NAMALWA (cell line): Measurements from ENCODE around the gene TAF1.
"Not testable (repeated sequence)": the region's sequence is repeated elsewhere in the genome, so short reads cannot be mapped to it uniquely, and the experiment has no call there.

ENCODE experiments used
- DNase-seq: peaks from one replicate; pipeline ENCODE4 v3.0.0-alpha.2; 2015; ENCODE audit warnings: low spot score

Gene TAF1

DNA sequence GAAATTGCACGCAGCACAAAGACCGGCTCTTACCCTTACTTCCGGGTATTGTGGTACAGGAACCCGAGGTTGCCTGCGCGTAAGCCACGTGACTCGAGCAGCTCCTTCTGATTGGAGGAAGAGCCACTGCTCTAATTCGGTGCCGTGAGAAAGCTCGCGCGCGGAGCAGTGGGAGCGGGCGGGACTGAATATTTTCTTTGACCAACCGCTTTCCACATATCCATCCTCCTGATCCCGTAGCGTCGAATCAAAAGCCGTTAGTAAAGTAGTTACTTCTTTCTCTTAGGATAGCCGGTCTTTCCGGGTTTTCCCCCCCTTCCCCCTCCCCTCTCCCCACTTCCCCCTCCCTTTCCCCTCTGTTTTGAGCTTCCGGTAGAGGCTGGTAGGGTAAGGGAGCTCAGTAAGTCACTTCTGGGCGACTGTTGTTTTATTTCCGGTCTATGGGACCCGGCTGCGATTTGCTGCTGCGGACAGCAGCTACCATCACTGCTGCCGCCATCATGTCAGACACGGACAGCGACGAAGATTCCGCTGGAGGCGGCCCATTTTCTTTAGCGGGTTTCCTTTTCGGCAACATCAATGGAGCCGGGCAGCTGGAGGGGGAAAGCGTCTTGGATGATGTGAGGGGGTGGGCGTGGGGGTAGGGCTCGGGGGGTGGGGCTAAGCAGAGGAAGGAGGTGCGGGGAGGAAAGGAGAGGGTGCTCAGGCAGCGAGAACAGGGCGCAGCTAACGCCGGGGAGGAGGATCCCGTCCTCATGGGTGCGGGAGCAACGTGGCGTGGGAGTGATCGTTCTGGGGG, at the start of gene TAF1:
TAF1 (plus strand) TSS at position 483 of the 799 bp plus-strand sequence; CDS start at position 501, 18 bp downstream.
- peak; percentile 96 for DNase-seq

GRCh38 chrX:71316959-71317358, 49.2 kb upstream of the TAF1 start:
- DNase-seq = not testable (repeated sequence)

GRCh38 chrX:71320126-71320525, 46.0 kb upstream of the TAF1 start:
- DNase-seq = no peak

GRCh38 chrX:71321731-71322130, 44.4 kb upstream of the TAF1 start:
- DNase-seq = no peak

- not testable (repeated sequence) for DNase-seq
Observed at GRCh38 chrX:71324452-71324851, 41.7 kb upstream of the TAF1 start.

DNA sequence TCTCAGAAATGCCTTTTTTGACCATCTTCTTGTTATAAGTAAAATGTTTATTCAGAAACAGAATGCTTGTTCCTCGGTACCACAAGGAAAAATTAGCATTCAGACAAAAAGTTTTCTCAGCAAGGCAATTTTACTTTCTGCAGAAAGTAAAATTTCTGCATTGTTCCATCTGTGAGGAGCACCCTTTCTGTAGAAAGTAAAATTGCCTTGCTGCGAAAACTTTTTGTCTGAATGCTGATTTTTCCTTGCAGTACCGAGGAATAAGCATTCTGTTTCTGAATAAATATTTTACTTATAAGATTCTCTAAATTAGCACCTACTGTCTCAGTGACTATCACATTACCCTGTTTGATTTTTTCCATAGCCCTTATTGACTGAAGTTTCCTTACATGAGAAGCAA, 39.8 kb upstream of the TAF1 start:
- DNase-seq = no peak

GRCh38 chrX:71349151-71349665, 16.9 kb upstream of the TAF1 start:
- not testable (repeated sequence) for DNase-seq

GRCh38 chrX:71349867-71350266, 16.3 kb upstream of the TAF1 start:
- not testable (repeated sequence) for DNase-seq

DNA sequence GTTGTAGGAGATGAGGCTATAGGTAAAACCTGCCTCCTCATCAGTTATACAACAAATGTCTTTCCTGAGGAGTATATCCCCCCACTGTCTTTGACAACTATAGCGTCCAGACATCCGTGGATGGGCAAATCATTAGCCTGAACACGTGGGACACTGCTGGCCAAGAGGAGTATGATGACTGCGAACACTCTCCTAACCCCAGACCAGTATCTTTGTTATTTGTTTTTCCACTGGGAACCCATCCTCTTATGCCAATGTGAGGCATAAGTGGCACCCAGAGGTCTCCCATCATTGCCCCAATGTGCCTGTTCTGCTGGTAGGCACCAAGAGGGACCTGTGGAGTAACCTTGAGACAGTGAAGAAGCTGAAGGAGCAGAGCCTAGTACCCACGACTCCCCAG, 13.7 kb upstream of the TAF1 start:
- not testable (repeated sequence) for DNase-seq

DNA sequence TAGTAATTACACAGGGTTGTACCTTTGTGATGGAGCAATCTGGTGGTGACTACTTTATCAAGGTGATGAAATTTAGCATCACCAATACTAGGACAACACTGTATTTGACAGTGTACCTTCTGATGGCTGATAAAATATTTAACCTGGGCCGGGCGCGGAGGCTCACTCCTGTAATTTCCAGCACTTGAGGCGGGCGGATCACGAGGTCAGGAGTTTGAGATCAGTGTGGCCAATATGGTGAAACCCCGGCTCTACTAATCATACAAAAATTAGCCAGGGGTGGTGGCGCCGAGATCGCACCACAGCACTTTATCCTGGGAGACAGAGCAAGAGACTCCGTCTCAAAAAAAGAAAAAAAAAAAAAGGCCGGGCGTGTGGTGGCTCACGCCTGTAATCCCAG, 1.9 kb upstream of the TAF1 start:
- DNase-seq = no peak

DNA sequence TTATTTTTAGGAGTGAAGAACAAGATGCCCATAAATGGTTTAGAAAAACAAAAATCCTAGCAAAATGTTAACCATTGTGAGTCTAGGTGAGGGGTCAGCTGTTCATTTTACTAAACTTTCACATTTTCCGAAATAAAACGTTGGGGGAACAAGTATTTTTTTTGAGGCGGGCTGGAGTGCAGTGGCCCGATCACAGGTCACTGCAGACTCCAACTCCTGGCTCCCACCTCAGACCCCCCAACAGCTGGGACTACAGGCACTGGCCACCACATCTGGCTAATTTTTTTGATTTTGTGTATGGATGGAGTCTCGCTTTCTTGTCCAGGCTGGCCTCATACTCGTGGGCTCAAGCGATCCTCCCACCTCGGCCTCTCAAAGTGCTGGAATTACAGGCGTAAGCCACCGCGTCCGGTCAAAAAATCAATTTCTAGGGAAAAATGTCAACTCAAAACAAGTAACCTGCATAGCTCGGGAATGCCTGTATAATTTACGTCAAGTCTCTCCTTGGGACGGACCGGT, 742 bp upstream of the TAF1 start:
- no peak for DNase-seq

DNA sequence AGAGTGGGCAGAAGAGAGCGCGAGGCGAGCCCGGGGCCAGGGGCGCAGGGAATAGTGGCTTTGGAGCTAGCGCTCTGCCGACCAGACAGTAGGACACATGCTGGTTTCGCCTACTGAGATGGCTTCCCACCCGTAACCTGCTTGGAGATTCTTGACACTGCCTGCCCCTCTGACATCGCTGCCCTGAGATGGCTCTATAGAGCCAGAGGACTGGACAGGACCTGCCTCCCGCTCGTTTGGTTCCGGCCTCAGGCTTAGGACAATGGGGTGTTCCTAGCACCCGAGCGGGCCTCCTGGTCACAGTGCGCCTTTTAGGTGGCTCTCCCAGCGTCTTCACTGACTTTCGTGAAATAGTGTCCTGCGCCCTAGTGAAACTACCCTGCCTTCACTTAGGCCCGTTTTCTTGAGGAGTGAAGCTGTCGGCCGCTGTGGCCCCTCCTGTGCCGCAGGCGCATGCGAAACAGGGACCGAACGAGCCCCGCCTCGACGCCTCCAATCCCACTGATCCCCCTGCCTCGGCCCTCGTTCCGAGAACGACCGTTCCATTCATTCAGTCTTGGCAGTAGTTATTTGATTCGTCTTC, 608 bp downstream of the TAF1 start:
- peak; percentile 24 for DNase-seq

DNA sequence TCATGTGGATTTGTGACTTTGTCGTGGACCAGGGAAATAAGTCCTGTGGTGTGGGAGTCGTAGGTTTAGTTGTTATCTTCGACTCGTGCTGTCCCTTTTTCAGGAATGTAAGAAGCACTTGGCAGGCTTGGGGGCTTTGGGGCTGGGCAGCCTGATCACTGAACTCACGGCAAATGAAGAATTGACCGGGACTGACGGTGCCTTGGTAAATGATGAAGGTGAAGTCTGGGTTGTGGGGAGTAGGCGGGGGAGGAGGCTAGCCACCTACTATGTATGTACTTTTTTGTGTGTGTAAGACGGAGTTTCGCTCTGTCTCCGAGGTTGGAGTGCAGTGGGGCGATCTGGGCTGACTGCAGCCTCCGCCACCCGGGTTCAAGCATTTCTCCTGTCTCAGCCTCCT, 1.2 kb downstream of the TAF1 start:
- DNase-seq = no peak

- no peak for DNase-seq
Observed at GRCh38 chrX:71372388-71372787, 6.2 kb downstream of the TAF1 start.

DNA sequence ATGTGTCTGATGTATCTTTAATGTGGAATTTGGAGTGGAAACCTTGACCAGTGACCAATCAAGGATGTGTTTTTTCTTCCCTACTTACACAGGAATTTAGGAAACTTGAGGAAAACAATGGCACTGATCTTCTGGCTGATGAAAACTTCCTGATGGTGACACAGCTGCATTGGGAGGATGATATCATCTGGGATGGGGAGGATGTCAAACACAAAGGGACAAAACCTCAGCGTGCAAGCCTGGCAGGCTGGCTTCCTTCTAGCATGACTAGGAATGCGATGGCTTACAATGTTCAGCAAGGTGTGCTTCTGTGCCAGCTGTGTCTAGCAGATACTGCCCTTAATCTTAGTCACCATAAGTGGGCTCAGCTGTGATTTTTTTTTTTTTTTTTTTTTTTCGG, 12.6 kb downstream of the TAF1 start:
- DNase-seq = no peak

DNA sequence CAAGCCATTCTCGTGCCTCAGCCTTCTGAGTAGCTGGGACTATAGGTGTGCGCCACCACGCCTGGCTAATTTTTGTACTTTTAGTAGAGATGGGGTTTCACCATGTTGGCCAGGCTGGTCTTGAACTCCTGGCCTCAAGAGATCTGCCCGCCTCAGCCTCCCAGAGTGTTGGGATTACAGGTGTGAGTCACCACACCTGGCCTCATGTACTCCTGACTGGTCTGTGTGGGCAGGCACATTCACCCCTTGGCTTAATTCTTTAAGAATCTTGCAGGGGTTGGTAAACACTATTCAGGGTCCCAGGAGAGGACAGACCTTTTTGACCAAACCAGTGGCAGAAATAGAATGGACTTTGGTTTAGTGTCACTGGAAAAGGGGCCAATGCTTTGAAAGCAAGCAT, 25.6 kb downstream of the TAF1 start:
- not testable (repeated sequence) for DNase-seq

GRCh38 chrX:71393919-71394318, 27.8 kb downstream of the TAF1 start:
- no peak for DNase-seq

DNA sequence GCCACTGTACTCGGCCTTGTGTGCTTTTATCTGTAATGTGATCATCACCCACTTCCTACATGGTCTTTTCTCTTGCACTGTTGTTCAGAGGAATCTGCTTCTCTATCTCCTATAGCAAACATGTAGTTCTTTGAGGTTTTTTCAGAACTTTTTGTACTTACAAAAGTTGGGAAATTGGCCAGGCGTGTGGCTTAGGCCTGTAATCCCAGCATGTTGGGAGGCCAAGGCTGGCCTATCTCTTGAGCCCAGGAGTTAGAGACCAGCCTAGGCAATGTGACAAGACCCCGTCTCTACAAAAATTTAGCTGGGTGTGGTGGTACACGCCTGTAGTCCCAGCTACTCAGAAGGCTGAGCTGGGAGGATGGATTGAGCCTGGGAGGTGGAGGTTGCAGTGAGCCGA, 30.4 kb downstream of the TAF1 start:
- no peak for DNase-seq

- DNase-seq = no peak
Observed at GRCh38 chrX:71400710-71401109, 34.6 kb downstream of the TAF1 start.

GRCh38 chrX:71416260-71416659, 50.1 kb downstream of the TAF1 start:
- not testable (repeated sequence) for DNase-seq

- no peak for DNase-seq
Observed at GRCh38 chrX:71420686-71421085, 54.5 kb downstream of the TAF1 start.

- no peak for DNase-seq
Observed at GRCh38 chrX:71432733-71433132, 66.6 kb downstream of the TAF1 start.

DNA sequence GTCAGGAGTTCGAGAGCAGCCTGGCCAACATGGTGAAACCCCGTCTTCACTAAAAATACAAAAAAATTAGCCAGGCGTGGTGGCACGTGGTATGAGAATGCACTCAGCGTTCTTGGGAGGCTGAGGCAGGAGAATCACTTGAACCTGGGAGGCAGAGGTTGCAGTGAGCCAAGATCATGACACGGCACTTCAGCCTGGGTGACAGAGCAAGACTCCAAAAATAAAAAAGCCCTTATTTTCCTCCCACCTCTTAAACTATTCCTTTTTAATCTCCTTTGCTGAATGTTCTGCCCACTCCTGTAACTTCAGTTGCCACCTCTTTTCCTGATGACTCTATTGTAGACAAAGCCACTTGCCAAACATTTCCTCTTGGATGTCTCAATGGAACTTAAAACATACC, 72.6 kb downstream of the TAF1 start:
- DNase-seq = no peak
